NCI-H446 treated with DMSO at 0.1 percent for 48 hours (cell line): ENCODE data around the gene GTF3C2.
"Not testable (repeated sequence)": the region's sequence is repeated elsewhere in the genome, so short reads cannot be mapped to it uniquely, and the experiment has no call there.

Experiments
- DNase-seq: peaks from one replicate; lab custom pipeline; 2025; lab: John Stamatoyannopoulos, UW

GTF3C2 gene

DNA sequence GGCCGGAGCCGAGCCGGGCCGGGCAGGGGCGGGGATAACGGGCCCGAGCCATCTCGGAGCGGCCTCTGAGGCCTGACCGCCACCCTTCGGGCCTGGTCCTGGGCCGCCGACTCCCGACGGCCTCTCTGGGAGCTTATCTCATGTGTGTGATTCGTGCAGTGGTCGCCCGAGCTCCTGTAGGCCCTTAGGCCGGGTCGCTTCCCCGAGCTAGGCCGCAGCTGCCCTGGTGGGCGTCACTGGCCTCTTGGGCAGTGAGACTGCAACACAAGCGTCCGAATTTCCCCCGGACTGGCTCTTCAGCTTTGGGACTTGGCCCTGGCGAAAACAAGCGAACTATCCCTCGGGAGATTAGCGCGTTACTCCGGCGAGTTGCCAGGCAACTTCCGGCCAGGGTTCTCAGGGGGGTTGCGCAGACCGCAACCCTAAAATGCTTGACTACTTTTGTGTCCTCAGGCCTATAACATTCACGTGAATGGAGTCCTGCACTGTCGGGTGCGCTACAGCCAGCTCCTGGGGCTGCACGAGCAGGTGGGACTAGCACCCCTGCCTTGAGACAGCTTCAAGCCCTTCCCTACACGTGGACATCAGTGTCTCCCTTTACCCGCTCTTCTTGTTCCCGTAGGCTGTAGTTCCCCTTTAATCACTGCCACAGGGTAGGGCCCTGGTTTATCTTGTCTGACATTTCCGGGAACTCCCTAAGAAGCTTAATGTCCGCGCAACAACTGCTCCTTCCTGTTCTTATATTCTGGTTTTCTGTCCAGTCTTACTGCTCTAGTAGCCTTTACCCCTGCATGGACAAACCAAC is 14.5 kb upstream of the GTF3C2 start:
- no peak for DNase-seq

DNA sequence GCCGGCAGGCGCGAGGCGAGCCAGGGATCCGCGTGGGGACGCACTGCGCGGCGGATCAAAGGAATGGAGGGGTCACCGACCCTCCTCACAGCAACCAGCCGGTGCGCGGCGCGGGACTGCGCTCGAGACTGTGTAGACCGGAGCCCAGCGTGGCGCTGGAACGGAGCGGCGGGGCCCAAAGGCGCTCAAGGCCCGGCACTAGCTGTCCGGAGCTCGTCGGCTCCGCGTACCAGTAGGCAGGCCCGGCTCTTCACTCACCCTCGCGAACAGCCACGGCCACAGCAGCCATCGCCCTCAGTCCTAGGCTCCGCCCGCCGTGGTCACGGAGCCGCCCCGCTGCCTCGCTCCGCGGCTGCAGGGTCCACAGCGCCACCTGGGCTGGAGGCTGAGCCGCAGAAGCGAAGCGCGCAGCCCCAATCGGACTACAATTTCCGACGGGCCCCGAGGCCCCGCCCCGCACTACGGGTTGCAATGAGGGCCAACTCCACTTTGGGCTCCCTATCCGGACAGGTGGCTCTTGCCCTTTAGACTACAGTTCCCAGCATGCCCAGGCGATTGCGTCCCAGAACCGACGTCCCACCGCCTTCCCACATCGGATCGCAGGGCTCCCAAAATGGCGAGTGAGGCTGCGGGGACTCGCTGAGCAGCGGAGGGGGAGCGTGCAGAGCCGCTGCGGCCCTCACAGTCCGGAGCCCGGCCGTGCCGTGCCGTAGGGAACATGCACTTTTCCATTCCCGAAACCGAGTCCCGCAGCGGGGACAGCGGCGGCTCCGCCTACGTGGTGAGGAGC is 13.7 kb upstream of the GTF3C2 start, which contains the start of the genes EIF2B4 and SNX17:
Gene EIF2B4 (minus strand): TSS at position 313 of the 790 bp plus-strand sequence. CDS start 24 bp downstream, at position 289.
Gene SNX17 (plus strand): TSS at position 591 of the 790 bp plus-strand sequence. CDS start 128 bp downstream, at position 719.
- DNase-seq = peak; percentile 98

DNA sequence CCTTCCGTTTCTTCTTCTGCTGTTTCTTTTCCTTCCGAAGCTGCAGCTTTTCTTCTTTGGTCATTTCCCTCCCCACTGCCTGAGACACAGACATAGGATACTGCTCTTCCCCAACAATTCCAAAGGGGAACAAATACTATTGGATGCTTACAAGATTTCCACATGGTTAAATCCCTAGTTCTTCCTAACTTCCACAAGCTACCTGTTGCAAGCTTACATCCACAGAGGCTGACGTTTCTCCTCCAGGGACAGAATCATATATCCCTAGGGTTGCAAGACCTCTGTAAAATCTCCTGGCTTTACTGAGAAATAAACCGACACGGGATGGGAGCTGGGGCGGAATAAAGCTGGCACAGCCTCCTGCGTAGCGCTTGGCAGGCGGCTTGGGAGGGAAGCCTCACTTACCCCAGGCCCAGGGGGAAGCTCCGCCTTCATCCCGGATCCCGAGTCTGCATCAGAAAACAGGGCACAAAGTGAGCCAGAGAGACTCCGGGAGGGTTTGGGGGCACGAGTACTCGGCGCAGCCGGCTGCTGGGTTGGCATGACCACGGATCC is 13.0 kb upstream of the GTF3C2 start:
- peak; percentile 28 for DNase-seq

- DNase-seq = no peak
Measured at GRCh38 chr2:27363933-27364332, 7.4 kb upstream of the GTF3C2 start.

- no peak for DNase-seq
Measured at GRCh38 chr2:27362678-27363420, 6.3 kb upstream of the GTF3C2 start.

- no peak for DNase-seq
Measured at GRCh38 chr2:27356056-27356381, 545 bp downstream of the GTF3C2 start.

DNA sequence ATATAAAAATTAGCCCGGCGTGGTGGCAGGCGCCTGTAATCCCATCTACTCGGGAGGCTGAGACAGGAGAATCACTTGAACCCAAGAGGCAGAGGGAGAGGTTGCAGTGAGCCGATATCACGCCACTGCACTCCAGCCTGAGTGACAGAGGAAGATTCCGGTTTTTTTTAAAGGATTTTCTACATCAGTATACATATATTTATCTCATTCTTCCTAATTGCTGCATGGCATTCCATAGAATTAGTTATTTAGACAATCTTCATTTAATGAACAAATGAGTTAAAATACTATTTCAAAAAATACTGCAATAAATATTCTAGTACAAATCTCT is 2.0 kb downstream of the GTF3C2 start:
- no peak for DNase-seq

DNA sequence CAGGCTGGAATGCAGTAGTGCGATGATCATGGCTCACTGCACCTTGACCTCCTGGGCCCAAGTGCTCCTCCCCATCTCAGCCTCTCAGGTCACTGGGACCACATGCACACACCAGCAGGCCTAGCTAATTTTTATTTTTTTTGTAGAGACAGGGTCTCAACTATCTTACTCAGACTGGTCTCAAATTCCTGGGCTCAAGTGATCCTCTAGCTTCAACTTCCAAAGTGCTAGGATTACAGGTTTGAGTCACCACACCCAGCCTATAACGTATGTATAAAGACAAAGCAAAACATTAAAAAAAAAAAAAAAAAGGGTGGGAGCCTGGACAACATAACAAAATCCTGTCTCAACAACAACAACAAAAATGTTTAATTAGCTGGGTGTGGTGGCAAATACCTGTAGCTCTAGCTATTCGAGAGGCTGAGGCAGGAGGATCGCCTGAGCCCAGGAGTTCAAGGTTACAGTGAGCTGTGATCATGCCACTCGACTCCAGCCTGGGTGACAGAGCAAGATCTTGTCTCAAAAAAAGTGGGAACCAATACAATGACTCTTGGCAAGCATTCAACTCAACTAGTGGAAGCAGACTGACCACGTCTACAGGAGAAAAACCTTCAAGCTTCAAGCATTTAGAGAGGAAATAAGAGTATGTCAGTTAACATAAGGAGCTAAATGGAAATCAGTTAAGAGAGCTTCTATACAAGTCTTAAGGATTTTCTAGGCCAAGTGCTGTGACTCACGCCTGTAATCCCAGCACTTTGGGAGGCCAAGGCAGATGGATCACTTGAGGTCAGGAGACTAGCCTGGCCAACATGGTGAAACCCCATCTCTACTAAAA is 2.6 kb downstream of the GTF3C2 start:
- DNase-seq = no peak

GRCh38 chr2:27353386-27353761 is 3.2 kb downstream of the GTF3C2 start:
- not testable (repeated sequence) for DNase-seq

- no peak for DNase-seq
Measured at GRCh38 chr2:27351802-27352598, 4.6 kb downstream of the GTF3C2 start.

GRCh38 chr2:27350106-27350693 is 6.4 kb downstream of the GTF3C2 start:
- no peak for DNase-seq

GRCh38 chr2:27347641-27348040 is 8.9 kb downstream of the GTF3C2 start:
- DNase-seq = no peak

GRCh38 chr2:27336173-27336572 is 20.4 kb downstream of the GTF3C2 start:
- DNase-seq = no peak

GRCh38 chr2:27335311-27335710 is 21.3 kb downstream of the GTF3C2 start:
- no peak for DNase-seq

- DNase-seq = no peak
Measured at GRCh38 chr2:27324720-27325119, 31.8 kb downstream of the GTF3C2 start.

DNA sequence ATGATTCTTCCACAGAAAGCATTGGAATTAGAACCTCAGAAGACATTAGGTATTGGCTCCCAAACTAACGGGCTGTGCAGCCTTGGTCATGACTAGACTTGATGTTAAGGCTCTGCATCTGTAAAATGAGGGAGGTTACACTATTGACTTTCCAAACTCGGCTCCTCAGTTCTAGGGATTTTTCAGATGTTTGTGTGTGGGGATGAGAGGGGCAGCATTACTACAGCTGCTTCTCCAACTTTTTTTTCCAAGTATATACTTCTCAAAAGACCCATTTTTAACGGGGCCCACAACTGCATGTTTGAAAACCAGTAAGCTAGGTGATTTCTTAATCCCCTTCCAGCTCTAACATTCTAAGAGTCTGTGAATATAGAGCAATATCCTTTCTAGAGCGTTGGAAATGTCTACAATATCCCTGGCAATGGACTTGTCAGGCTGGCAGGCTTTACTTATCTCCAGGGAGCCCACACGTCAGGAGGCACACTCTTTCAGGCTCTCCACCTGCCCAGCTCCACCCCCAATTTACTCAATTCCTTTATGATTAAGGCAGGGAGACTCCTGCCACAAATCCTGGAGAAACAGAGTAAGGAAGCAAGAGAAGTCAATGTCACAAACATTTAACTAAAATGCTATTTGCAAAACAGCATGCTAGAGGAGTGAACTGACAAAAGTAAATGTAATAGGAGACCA is 32.8 kb downstream of the GTF3C2 start:
- no peak for DNase-seq

DNA sequence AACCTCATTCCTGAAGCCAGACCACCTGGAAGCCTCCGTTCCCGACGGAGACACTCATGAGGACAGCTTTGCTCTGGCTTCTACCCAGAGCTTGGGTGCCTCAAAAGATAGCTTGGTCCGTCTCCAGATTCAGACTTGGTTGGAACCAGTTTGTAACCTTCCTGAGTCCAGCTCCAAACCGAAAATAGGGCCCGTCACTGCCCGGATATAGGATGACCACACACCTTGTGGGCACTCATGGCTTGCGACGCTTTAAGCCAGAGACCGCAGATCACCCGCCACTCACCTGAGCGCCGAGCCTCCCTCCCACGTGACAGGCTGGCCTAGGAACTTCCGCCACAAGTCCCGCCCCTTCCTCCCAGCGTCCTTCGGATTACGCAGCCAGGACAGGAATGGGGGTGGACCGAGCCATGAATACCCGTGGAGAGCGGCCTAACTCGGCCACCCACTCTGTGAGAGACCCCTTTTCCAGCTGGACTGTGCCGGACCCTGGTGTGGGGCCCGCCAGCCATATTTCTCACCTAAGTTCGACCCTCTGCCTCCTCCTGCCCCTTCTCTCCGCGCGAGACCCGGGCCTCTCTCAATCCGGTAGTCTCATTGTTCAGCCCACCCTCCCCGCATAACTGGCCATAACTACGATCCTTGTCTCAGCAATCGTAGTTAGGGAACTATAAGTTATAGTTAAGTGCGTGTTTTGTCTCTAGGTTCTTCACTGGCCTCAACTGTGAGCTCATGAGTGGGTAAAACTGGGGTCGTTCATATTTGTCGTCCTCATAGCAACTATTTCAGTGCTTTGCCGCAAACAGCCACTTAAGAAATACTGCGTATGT is 33.6 kb downstream of the GTF3C2 start, which contains the start of gene MPV17:
Gene MPV17 (minus strand): TSS at position 332 of the 830 bp plus-strand sequence. CDS start 580 bp downstream, outside the sequence.
- peak; percentile 78 for DNase-seq

DNA sequence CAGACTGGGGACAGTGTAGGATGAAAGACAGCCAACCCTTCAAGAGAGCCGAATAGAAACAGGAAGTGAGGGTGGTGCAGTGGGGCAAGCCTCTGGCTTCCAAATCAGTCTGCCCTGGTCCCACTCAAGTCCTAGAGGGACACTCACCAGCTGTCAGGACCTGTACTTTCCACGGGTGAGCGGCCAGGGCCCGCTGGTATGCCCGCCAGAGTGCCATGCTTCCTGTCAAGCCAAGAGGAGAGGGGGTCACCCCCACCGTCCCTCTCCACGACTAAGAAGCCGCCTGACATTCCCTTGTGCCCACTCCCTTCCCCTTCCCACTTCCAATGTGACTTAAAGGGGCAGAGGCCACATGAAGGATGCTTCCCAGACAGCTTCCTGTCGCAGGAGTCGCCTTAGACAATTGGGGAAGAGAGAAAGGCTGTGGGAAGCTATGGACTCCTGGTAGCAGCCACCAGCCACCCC is 34.2 kb downstream of the GTF3C2 start:
- no peak for DNase-seq
